Astrocyte (in vitro differentiated cells and primary cell): ENCODE results near the gene BSG.

Source experiments
- CTCF ChIP-seq: IDR thresholded peaks from 2 replicates; pipeline ENCODE4 v1.5.1; 2011; ENCODE audit warnings: low read depth, mild to moderate bottlenecking, inconsistent platforms, low read length, moderate library complexity; ENCODE audit not compliant: insufficient read depth
- EZH2 ChIP-seq: IDR thresholded peaks from 2 replicates; pipeline ENCODE4 v1.6.1; 2012; ENCODE audit warnings: mild to moderate bottlenecking, low read length, inconsistent platforms; ENCODE audit not compliant: insufficient read depth

- TF ChIP-seq CTCF (no peak), EZH2 (peak; percentile 26)
Observed at GRCh38 chr19:595326-596262, 23.2 kb downstream of the BSG start.
